22Rv1 (cell line): ENCODE data around the gene MAPK11.
A peak's percentile ranks its signal among the peaks of the same experiment; 100 is the strongest.

Experiments
- H3K27ac ChIP-seq: fragments of 450-650 bp; 2 replicates; pipeline ENCODE4 v1.5.1; 2017
- CTCF ChIP-seq: fragments of 450-650 bp; IDR thresholded peaks from 2 replicates; pipeline ENCODE4 v1.5.1; 2017; ENCODE audit warnings: mild to moderate bottlenecking
- ZFX ChIP-seq: fragments of 450-650 bp; IDR thresholded peaks from 2 replicates; pipeline ENCODE4 v1.6.1; 2017; ENCODE audit warnings: antibody characterized with exemption, borderline replicate concordance

MAPK11 gene

GRCh38 chr22:50253046-50253915, 16.9 kb downstream of the MAPK11 start:
- TF ChIP-seq ZFX (no peak), CTCF (no peak)

GRCh38 chr22:50252082-50253045, 17.8 kb downstream of the MAPK11 start:
- TF ChIP-seq ZFX, result no peak
- peak; percentile 77 for TF ChIP-seq CTCF
- H3K27ac ChIP-seq, result peak overlapping the region; percentile 92

More at GRCh38 chr22:50253046-50253915, 16.9 kb downstream of the MAPK11 start:
- H3K27ac ChIP-seq, result peak overlapping the region; percentile 92

- no peak for TF ChIP-seq ZFX
- TF ChIP-seq CTCF, result no peak
- H3K27ac ChIP-seq, result peak overlapping the region; percentile 92
These were observed 18.6 kb downstream of the MAPK11 start for GRCh38 chr22:50251477-50252081.

GRCh38 chr22:50250555-50251476, 19.4 kb downstream of the MAPK11 start, which contains the start of gene HDAC10:
HDAC10 (minus strand) TSS chr22:50251265; CDS start chr22:50251032, 233 bp downstream.
- TF ChIP-seq CTCF, result no peak
- TF ChIP-seq ZFX, result no peak

GRCh38 chr22:50250249-50250554, 20.0 kb downstream of the MAPK11 start:
- TF ChIP-seq ZFX (no peak), CTCF (no peak)
- peak overlapping the region; percentile 92 for H3K27ac ChIP-seq

More at GRCh38 chr22:50250555-50251476, 19.4 kb downstream of the MAPK11 start, which contains the start of gene HDAC10:
- H3K27ac ChIP-seq, result peak within 1 kb of the TSS; percentile 92

GRCh38 chr22:50249341-50250248, 20.6 kb downstream of the MAPK11 start:
- TF ChIP-seq CTCF (no peak), ZFX (no peak)
- H3K27ac ChIP-seq, result peak overlapping the region; percentile 92
